CMK (cell line): ENCODE measurements around the gene XPR1.

ENCODE experiments used
- DNase-seq: peaks from one replicate; pipeline ENCODE4 v3.0.0-alpha.2; 2010; ENCODE audit warnings: low read depth

Gene XPR1

DNA sequence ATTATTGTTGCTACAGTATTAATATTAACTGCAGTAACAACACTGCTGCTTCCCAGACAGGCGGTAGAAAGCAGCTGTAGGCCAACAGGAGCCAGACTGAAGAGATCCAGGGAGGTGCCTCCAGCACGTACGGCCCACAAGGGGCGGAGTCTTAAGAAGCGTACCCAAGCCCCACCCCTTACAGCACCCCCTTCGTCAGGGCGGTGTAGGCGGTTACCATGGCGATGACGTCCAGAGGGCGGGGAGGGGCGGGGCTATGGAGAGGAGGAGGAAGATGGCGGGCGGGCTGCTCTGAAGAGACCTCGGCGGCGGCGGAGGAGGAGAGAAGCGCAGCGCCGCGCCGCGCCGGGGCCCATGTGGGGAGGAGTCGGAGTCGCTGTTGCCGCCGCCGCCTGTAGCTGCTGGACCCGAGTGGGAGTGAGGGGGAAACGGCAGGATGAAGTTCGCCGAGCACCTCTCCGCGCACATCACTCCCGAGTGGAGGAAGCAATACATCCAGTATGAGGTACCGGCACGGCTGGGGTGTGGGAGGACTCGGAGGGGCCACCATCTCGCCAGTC, at the start of gene XPR1:
Gene XPR1 (plus strand): TSS at position 257 of the 560 bp plus-strand sequence. CDS start 180 bp downstream, at position 437.
- peak; percentile 99 for DNase-seq

DNA sequence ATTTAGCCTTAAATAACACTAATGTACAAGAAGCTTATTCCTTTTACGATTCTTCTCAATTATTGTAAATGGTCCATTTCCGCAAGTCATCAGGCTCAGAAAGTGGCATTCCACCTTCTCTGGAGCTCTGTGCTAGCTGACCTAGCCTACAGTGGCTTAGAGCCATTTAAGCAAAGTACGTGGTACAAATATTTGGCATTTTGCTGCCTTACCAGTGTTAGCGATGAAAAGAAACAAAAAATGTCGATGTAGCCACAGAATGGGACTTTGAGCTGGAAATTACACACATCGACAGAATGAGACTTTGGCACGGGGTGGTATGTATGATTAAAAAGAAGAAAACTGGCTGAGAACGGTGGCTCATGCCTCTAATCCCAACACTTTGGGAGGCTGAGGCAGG, 47.0 kb upstream of the XPR1 start:
- DNase-seq: no peak

DNA sequence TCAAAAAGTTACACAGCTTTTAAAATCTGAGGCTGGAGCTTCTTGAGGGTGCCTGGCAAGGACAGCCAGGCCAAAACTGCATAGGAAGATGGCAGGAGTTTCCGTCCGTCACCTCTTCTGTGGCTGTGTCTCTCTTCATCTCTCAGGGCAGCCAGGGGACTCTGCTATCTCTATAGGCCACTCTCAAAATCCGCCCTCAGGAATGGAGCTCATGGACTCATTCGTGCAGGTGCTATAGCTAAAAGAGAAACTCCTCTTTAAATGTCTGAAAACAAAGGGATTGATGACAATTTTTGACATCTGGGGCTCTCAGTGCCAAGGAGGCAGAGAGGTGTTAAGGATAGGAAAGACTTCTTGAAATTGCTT, 45.8 kb upstream of the XPR1 start:
- no peak for DNase-seq

DNA sequence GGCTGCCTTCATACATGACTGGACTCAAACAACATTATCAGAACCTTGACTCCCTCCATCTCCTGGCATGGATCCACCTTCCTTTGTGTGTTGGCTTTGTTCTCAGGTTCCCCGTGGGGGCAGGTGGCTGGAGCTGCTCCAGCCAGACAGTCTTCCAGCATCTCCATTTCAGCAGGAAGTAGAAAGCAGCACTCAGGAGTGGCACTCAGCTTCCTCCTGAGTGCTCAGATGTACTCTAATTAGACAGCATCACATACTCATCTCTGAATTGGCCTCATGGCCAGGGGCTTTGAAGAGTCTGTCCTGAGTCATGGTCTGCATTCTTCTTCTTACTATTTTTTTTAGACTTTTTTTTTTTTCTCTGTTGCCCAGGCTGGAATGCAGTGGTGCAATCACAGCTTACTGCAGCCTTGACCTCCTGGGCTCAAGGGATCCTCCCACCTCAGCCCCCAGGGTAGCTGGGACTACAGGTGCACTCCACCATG, 45.1 kb upstream of the XPR1 start:
- no peak for DNase-seq

DNA sequence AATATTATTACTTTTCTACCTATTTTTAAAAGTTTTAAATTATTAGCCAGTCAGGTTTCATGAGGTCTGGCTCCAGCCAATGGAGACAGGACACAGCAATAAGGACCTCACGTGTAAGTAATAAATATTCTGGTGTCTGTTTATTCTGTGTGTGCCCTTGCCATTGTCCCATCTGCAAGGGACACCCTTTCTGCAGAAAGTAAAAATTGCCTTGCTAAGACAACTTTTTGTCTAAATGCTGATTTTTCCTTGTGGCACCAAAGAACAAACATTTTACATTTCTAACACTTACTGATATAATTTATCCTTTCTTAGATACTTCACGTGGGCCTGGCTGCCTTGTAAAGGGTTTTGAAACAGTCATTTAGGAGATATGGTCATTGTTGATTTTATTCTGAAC, 43.7 kb upstream of the XPR1 start:
- DNase-seq: no peak

DNA sequence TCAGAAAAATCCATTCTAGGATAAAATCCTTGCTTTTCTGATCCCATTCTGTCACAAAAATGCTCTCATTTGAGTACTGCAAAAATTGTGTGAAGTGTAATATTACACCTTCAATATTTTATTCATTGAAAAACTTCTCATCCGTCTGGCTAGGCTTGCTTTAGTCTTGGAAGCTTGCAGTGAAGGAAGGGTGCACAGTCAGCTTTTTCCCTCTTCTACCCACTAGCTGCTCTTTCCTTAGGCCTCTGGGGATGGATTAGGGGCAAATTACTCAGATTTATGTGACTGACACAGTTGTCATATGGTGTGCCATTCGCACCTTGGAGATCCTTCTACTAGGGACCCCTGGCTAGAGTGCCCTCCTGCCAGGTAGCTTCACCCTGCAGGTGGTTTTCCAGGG, 40.9 kb upstream of the XPR1 start:
- no peak for DNase-seq

DNA sequence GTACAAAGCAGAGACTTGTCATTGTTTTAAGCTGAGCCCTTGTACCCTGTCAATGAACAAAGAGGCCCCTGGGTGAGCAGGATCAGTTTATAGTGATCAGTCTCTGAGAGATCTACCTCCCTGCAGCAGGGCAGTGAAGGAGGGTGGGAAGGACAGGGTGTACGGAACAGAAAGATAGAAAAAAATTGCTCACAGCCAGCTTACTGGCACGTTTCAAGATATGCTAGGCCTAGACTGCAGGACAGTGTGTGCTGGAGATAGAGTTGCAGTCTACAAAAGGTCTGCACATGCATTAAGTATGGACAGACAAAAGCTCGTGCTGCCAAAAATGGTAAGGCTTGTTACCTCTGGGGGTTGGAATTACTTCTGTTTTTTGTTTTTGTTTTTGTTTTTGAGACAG, 38.4 kb upstream of the XPR1 start:
- DNase-seq: no peak

DNA sequence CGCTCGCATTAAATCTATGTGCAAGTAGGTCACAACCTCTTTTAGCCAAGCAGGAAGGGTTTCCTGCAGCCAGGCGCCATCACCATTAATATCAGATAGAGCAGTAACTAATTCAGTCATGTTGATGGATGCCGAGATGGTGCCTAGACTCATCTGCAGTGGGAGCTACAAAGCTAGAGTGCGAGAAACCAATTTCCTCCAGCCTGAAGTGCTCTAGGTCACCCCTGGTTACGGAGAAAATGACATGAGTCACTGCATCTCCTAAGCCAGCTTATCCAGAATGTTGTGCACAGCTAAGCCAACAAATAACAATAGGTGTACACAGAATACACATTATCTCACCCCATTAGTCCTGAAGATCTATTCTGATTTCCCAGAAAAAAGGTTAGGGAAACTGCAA, 37.1 kb upstream of the XPR1 start:
- no peak for DNase-seq

DNA sequence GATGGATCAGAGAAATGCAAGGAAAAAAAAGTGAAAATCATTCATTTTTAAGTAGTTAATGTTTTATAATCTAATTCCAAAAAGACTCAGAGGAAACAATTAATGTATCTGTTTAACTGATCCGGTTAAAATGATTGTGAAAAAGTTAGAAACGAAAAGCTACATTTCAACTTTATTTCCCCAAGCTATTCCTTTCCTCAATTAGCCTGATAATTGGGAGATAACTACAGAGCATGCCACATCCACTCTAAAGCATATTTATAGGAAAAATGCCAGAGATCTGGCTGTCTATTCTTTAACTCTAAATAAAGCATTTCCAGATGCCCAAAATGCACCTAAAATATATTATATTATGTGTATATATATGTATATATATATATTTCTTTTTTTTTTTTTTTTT, 35.9 kb upstream of the XPR1 start:
- DNase-seq: no peak

DNA sequence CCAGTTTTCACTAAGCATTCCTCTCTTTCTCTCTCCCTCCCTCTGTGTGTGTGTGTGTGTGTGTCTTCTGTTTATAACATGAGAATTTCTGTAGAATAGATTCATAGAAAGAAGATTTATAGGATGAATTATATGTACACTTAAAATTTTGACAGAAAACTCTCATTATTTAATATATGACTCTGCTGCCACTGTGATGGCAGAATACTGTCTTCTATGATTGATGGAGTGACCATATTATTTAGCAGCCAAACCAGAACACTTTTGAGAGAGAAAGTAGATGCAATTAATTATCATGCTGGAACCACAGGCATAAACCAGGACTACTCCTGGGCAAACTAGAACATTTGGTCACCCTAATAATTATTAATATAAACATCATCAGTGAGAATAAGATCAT, 34.3 kb upstream of the XPR1 start:
- DNase-seq: no peak

DNA sequence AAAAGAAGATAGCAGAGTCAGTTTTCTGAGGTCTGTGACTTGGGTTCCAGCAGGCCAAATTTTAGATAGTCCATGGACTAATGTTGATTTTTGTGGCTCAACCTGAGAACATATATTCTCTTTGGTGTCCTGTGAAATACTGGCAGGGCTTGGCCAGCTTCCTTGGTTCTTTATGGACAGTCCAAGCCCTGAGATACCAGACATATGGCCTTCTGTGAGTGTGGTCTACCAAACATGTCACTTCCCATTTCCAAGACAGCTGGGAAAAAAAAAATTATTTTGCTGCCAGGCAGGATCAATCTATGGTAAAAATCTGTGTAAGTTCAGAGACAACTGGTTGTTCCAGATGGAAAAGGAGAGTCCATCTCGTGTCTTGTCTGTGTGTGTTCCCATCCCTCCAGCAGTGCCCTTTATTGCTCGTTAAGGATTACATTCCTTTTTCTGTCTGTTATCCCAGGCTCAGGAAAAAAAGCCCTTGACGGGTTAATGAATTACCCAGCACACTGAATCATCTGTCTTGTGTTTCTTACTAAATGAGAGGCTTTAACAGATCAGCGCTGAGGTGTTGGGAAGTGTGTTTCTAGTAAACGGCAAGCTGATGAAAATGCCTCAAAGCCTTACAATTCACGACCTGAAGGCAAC, 33.4 kb upstream of the XPR1 start:
- no peak for DNase-seq

DNA sequence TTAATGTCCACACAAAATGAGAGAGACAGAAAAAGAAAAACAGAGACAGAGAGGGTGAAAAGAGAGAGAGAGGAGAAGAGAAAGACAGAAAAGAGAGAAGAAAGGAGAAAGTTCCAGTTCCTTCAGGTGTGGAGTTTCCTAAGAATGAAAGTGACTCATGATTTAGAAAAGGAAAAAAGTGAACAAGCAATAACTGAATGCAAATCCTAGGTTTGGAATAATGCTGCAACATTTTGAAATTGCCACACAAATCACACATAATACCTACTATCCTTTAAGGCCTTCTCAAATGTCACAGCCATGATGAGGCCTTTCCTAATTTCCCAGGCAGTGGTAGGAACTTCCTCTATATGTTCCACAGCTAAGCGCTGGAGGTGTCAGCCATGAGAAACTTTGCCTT, 31.5 kb upstream of the XPR1 start:
- no peak for DNase-seq

DNA sequence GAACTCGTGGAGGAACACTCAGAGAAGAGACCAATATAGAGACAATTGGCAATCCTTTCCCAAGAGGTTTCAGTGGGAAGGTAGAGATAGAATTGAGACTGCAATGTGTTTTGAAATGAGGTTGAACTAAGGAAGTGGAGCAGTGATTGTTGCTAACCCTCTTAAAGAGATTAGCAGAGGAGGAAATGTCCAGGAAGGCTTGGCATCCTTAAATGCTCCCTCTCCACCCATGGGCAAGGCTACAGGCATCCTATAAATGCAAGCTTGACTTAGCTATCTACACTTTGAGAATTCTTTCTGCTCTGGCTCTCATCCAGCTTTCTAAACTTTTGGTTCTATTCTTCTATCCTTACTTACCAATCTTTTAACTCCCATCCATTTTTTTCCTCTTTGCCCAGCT, 30.3 kb upstream of the XPR1 start:
- DNase-seq: no peak

DNA sequence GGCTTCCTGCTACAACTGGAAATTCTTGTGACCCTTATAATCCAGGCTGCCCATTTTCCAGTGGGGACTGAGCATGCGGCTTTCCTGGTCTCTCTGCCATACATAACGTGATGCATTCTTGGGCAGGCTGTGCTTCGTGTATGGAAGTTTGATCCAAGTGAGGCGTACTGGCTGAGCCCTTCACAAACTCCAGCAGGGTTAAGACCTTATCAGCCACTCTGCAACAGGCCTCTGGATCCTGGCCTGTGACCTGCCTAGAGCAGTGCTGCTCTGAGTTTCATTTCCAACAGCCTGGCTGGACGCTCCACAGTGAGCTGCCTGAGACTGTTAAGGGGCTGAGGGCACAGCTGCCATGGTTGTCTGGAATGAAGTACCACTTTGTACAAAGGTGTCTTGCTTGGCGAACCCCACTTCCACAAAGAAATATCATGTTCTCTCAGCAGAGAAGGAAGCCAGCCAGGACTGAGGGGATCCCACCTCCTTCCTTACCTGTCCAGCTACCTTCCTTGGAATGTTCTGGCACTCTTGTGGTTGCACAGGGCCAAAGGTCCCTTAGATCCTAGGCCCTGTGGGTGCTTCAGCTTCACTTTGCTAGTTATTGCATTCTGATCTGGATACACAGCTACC, 28.5 kb upstream of the XPR1 start:
- no peak for DNase-seq

DNA sequence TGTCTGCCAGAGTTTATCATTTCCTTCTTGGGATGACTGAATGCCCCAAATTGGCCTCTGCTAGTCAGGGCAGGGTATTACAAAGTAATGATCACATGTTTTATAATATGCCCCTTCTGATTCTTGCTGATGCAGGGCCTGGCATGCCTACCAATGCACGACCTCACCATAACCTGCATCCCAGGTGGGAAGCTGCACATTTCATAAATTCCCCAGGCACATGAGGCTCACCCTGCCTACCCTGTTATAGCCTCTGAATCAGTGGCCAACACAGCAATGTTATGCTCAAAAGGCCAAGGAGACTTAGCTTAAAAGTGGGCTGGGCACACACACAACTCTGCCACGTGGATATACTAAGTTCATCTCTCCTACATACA, 28.0 kb upstream of the XPR1 start:
- DNase-seq: no peak

DNA sequence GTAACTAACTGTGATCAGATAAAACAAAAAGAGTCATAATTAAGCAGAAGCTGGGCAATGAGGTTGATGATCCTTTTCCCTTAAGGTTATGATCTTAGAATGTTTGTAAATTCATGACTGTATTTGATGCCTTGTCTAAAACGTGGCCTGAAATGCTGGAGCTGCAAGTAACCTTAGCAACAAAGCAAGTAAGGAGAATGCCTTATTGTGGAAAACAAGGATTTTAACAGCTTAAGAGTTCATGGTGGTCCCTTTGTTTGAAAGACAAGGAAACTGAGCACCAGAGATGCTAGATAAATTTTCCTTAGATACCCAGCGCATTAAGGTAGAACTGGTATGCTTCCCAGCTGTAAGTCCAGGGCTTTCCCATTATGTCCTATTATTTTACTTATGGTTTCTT, 25.7 kb upstream of the XPR1 start:
- no peak for DNase-seq

DNA sequence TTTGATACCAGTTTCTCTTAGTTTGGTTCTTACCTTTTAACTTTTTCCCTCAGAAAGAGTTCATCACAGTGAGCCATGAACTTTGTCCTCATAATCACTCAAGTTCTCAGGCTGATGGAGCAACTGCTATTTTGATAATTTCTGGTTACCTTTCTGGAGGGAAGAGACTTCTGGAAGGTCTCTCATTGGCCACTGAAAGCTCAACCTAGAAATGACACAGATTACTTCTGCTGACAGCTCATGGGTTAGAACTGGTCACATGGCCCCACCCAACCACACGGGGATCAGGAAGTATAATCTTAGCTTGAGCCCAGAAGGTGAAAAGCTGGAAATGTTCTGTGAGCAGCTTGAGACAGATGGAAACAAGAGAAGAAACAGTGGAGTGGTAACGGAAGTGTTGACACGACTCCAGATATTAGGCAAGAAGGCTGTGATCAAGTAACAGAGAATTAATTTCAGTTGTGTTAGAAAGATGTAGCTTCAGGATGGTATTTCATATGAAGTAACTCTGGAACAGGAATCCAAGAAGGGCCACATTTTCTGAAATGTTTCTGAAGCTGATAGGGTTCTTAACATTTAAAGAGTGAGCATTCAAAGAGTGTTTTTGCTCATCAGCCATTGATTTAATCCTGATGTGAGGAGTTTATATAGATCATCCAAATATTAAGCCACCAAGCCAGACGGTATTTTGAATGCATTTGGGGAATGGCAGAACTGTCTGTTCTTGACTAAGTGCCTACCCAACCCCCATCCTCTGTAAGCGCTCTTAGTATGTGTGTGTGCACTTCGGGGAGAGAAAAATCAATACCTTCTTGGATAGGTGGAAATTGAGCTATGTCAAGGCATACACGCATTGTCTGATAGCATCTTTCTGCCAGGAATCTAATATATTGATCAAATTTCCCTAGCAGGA, 21.9 kb upstream of the XPR1 start:
- no peak for DNase-seq

DNA sequence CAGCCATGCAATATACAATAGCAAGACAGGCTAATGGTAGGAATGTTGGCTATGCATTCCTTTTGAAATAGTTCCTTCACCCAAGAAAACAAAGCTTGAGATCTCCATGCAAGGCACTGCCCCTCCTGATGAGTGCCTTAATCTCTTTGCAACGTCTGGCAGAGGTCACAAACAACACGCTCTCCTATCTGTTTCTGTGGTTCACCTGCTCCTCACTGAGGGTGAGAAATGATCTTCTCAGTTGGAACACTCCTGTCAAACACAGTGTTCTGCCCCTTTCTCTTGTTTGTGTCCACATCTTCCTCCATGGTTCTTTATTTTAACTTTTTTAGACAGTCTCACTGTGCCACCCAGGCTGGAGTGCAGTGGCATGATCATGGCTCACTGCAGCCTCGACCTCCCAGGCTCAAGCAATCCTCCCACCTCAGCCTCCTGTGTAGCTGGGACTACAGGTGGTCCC, 21.2 kb upstream of the XPR1 start:
- peak; percentile 65 for DNase-seq

DNA sequence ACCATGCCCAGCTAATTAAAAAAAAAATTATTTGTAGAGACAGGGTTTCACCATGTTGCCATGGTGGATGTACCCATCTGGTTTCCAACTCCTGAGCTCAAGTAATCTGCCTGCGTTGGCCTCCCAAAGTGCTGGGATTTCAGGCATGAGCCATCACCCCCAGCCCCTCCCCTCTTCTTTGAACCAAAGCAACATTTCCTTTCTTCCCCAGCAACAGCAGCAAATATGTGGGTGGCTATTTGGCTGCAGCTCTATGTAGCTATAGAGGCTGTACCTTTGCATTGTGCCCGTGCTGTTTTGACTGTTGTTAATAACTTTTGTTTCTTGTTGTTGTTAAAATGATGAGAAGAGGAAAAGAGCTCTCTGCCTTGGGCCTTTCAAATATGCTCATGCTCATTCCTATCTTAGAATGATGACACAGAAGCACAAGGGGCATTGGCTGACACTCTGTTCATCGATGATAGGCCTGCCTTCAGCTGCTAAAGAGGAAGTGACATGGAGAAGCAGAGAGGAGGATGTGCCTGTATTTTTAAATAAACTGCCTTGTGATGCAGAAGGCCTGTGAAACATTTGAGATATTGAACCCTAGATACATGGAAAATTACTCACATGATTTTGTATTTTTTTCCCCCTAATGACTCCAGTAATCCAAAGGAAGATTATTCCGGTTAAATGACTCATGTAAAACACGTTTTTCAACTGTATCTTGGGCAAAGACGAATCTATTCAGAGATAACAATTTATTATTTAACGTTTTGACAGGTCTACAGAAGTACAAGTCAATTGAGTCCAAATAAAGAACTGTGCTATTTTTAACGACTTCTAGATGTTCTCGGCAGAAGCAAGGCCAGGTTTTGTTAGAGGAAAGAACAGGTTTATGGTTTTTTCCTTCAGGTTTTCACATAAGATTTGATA, 20.5 kb upstream of the XPR1 start:
- DNase-seq: peak; percentile 91

DNA sequence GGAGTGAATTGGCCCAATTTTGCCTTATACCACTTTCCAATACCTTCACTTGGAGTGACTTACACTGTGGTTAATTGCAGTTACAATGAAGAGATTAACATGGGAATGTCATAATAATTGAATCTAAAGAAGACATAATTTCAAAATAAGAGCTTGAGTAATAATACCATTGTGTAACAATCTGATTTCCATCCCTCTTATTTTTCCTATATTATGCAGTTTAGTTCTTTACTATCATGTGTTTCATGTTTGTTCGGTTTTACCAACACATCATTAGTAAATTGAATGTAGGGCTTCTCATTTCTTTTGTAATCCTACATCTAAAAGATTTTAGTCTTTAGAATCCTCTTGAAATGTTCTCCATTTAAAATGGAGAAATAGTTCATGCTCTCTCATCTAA, 19.2 kb upstream of the XPR1 start:
- DNase-seq: no peak

DNA sequence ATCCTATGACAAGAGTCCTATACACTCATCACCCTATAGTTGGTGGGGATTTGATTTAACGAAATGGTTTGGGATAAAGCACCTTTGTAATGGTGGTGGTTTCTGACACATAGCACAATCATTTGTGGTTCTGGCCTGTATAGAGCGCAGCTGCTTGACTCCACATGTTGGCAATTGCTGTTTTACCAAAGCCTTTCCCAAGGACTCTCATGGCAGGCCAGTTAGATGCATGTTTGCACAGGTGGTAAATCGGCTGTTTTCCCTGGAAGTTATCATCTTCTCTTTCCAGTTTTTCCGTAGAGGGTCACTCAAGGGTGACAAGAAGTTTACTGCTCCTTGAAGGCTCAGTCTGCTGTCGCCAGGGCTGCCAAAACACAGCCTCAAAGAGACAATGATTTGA, 17.1 kb upstream of the XPR1 start:
- no peak for DNase-seq
